HEK293 (cell line): ENCODE results near the gene PEPD.

ENCODE experiments used
- CTCF ChIP-seq: fragments of 450-650 bp; formaldehyde crosslinking; IDR thresholded peaks from 2 replicates; pipeline ENCODE4 v1.5.1; 2016; ENCODE audit warnings: missing biosample characterization, missing genetic modification characterization
- PATZ1 ChIP-seq: fragments of 450-650 bp; formaldehyde crosslinking; IDR thresholded peaks from 2 replicates; pipeline ENCODE4 v1.5.1; 2016; ENCODE audit warnings: missing biosample characterization, missing genetic modification characterization
- TCF7L2 ChIP-seq: IDR thresholded peaks from 2 replicates; pipeline ENCODE4 v1.6.1; 2011; ENCODE audit warnings: low read depth, mild to moderate bottlenecking, inconsistent platforms, low read length, moderate library complexity, borderline replicate concordance
- ZNF324 ChIP-seq: fragments of 450-650 bp; formaldehyde crosslinking; IDR thresholded peaks from 2 replicates; pipeline ENCODE4 v1.5.1; 2016; ENCODE audit warnings: missing biosample characterization, missing genetic modification characterization

- TF ChIP-seq ZNF324, result no peak
- no peak for TF ChIP-seq CTCF (tag by site-specific recombination)
- TF ChIP-seq TCF7L2, result no peak
- TF ChIP-seq PATZ1 (tag by site-specific recombination), result no peak
These were observed 13.6 kb upstream of the PEPD start for GRCh38 chr19:33535226-33535625.
